Measurements from ENCODE around the gene SLC6A3. TPM values are rescaled to one million over a fixed set of nuclear protein-coding genes. Genes with fewer than 3 reads are reported as not detected.

The SLC6A3 gene
- total and polyA plus RNA-seq, 2 donors (not counting 1 experiment from before 2014, with no cell fraction given), result not detected

DNA sequence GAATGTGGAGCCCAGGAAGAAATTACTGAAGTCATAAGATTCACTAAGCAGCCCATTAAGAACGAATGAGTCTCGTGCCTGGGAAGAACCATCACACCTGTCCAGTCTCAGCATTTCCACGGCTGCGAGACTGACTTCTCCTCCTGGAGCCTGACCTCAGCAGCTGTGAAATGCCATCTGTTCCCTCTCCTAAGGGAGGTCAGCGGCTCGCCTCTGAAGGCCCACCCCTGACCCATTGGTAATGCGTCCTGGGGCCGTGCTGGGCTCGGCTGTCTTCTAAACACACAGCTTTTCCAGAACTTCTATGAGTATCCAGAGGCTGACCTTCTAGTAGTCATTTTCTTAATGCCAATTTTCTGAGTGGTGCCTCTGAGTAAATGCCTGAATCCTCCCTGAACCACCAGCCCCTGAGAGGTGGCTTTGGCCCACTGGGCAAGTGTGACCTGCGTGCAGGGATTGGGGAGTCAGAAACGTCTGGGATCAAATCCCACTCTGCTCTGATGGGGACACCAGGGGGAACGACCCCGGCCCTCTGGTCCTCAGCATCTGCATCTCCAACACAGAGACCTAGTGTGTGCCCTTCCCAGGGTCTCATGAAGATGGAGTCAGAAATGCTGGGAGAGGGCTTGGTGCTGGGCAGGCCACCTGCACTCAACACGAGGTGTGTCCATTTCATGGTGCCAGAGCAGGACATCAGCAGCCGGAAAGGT lies 5.7 kb downstream of the SLC6A3 start:
- TF ChIP-seq EZH2 (IDR thresholded peaks at IDR 0.05; ENCODE audit: low read length, missing control alignments), result no peak
- TF ChIP-seq, protein P1, sequence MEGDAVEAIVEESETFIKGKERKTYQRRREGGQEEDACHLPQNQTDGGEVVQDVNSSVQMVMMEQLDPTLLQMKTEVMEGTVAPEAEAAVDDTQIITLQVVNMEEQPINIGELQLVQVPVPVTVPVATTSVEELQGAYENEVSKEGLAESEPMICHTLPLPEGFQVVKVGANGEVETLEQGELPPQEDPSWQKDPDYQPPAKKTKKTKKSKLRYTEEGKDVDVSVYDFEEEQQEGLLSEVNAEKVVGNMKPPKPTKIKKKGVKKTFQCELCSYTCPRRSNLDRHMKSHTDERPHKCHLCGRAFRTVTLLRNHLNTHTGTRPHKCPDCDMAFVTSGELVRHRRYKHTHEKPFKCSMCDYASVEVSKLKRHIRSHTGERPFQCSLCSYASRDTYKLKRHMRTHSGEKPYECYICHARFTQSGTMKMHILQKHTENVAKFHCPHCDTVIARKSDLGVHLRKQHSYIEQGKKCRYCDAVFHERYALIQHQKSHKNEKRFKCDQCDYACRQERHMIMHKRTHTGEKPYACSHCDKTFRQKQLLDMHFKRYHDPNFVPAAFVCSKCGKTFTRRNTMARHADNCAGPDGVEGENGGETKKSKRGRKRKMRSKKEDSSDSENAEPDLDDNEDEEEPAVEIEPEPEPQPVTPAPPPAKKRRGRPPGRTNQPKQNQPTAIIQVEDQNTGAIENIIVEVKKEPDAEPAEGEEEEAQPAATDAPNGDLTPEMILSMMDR (conservative IDR thresholded peaks at IDR 0.05 in 1 of 2, IDR thresholded peaks at IDR 0.05 in 1 of 2; ENCODE audit: low read depth in 1 of 2, low read length in 2 of 2), result no peak
- H3K27me3 ChIP-seq (ENCODE audit: control insufficient read depth, insufficient read depth, low read length), result peaks cover 12% of the 10 kb centered on the region
- H4K20me1 ChIP-seq (ENCODE audit: control insufficient read depth, extremely low read depth, insufficient read depth, low read length), result no peaks in the 10 kb centered on the region
- no peaks in the 10 kb centered on the region for H3K36me3 ChIP-seq (ENCODE audit: control insufficient read depth, insufficient read depth, low read length)
- no peak overlapping the region for H3K4me2 ChIP-seq (ENCODE audit: extremely low read depth, insufficient read depth, low read length)
- no peak overlapping the region for H2AFZ ChIP-seq (ENCODE audit: low read length)
- no peak for DNase-seq (ENCODE audit: low read depth in 2 of 2)
- no peaks in the 10 kb centered on the region for H3K79me2 ChIP-seq (ENCODE audit: control insufficient read depth, insufficient read depth, low read length)
- H3K9me3 ChIP-seq (ENCODE audit: control insufficient read depth, insufficient read depth, low read depth, low read length), result no peaks in the 10 kb centered on the region
- H3K4me1 ChIP-seq (ENCODE audit: control insufficient read depth, extremely low read depth, insufficient read depth, low read length), result no peaks in the 10 kb centered on the region
- H3K4me3 ChIP-seq (replicated peaks in 1 of 4; ENCODE audit: control extremely low read depth in 1 of 4, insufficient read depth in 1 of 4, low read depth in 3 of 4, low read length in 4 of 4), result no peak overlapping the region
- no peak overlapping the region for H3K9ac ChIP-seq (ENCODE audit: insufficient read depth, low read length)
- H3K27ac ChIP-seq (ENCODE audit: insufficient read depth, low read length), result no peak overlapping the region

DNA sequence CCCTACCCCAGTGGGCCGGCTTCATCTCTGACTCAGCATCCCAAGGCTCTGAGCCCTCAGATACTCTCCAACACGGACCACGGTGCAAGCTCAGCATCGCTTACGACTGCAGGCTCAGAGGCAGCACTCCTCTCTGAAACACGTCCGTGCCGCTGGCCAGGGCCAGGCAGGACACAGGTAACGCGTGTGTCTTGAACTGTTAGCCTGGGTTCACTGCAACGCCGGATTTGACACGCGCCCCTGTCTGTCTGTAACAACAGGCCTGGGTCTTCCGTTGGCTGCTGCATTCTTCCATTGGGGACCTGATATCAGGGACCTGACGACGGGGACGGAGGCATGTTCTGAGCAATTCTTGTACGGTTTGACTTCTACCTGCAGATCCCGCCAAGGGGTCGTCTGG lies 6.4 kb downstream of the SLC6A3 start:
- no peak for DNase-seq (ENCODE audit: low read depth in 2 of 2)
- Histone ChIP-seq H3K36me3 (ENCODE audit: control insufficient read depth, insufficient read depth, low read length) (no peaks in the 10 kb centered on the region), H2AFZ (ENCODE audit: low read length) (no peak overlapping the region), H3K79me2 (ENCODE audit: control insufficient read depth, insufficient read depth, low read length) (no peaks in the 10 kb centered on the region), H3K4me3 (replicated peaks in 1 of 4; ENCODE audit: control extremely low read depth in 1 of 4, insufficient read depth in 1 of 4, low read depth in 3 of 4, low read length in 4 of 4) (no peak overlapping the region), H3K9me3 (ENCODE audit: control insufficient read depth, insufficient read depth, low read depth, low read length) (no peaks in the 10 kb centered on the region), H3K27ac (ENCODE audit: insufficient read depth, low read length) (no peak overlapping the region), H3K4me2 (ENCODE audit: extremely low read depth, insufficient read depth, low read length) (no peak overlapping the region), H3K4me1 (ENCODE audit: control insufficient read depth, extremely low read depth, insufficient read depth, low read length) (no peaks in the 10 kb centered on the region), H4K20me1 (ENCODE audit: control insufficient read depth, extremely low read depth, insufficient read depth, low read length) (no peaks in the 10 kb centered on the region), H3K27me3 (ENCODE audit: control insufficient read depth, insufficient read depth, low read length) (peaks cover 6% of the 10 kb centered on the region), H3K9ac (ENCODE audit: insufficient read depth, low read length) (no peak overlapping the region)
- TF ChIP-seq, protein P1 (conservative IDR thresholded peaks at IDR 0.05 in 1 of 2, IDR thresholded peaks at IDR 0.05 in 1 of 2; ENCODE audit: low read depth in 1 of 2, low read length in 2 of 2), result no peak
- TF ChIP-seq EZH2 (IDR thresholded peaks at IDR 0.05; ENCODE audit: low read length, missing control alignments), result no peak

DNA sequence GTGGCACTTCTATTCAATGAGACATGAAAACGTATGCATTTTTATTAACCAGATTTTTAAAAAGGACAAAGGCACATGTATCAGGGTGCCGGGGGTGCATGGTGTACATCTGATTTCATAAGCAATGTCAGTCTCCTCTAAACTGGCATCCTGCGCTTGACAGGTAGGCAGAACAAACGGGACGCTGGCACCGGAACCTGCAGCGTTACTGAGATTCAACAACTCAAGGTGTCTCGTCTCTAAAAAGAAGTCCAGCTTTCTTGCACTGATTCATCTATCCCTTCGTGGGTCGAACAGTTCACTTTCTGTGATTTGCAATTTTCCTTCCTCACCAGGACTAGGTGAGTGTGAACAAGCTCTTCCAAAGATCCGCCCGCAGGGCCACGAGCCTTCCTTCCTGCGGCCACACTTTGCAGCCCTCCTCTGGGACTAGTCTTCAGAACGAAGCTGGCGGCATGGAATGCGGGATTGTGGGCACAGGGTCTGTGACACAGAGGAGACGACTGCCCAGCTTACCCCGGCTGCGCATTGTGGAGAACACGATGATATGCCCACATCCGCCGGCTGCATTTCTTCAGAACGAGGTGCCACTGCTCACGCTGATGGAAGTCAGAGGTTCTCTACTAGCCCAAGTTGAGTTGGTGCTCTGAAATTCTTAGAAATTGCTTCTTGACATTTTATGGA lies 7.2 kb downstream of the SLC6A3 start:
- Histone ChIP-seq H3K27me3 (ENCODE audit: control insufficient read depth, insufficient read depth, low read length) (peaks cover 3% of the 10 kb centered on the region), H3K36me3 (ENCODE audit: control insufficient read depth, insufficient read depth, low read length) (no peaks in the 10 kb centered on the region), H2AFZ (ENCODE audit: low read length) (no peak overlapping the region), H3K4me1 (ENCODE audit: control insufficient read depth, extremely low read depth, insufficient read depth, low read length) (no peaks in the 10 kb centered on the region), H4K20me1 (ENCODE audit: control insufficient read depth, extremely low read depth, insufficient read depth, low read length) (no peaks in the 10 kb centered on the region), H3K4me3 (replicated peaks in 1 of 4; ENCODE audit: control extremely low read depth in 1 of 4, insufficient read depth in 1 of 4, low read depth in 3 of 4, low read length in 4 of 4) (no peak overlapping the region), H3K79me2 (ENCODE audit: control insufficient read depth, insufficient read depth, low read length) (no peaks in the 10 kb centered on the region), H3K9ac (ENCODE audit: insufficient read depth, low read length) (no peak overlapping the region), H3K9me3 (ENCODE audit: control insufficient read depth, insufficient read depth, low read depth, low read length) (no peaks in the 10 kb centered on the region), H3K27ac (ENCODE audit: insufficient read depth, low read length) (no peak overlapping the region), H3K4me2 (ENCODE audit: extremely low read depth, insufficient read depth, low read length) (no peak overlapping the region)
- DNase-seq (ENCODE audit: low read depth in 2 of 2), result no peak
- no peak for TF ChIP-seq EZH2 (IDR thresholded peaks at IDR 0.05; ENCODE audit: low read length, missing control alignments)
- TF ChIP-seq, protein P1 (conservative IDR thresholded peaks at IDR 0.05 in 1 of 2, IDR thresholded peaks at IDR 0.05 in 1 of 2; ENCODE audit: low read depth in 1 of 2, low read length in 2 of 2), result no peak

Data from fibroblast of lung (primary cell).